Activated T-helper 1 cell treated with anti-CD3 and anti-CD28 coated beads, Interleukin-12 subunit alpha, Interleukin-12 subunit beta, Interleukin-2, Interleukin-4 antibody, amounts not matched to agents 30 ng/mL and 10 ng/mL and 1 ng/mL, durations not matched to agents 14 hours and 24 hours and 36 hours (primary cell): ENCODE results near the gene ADGB. TPM values are rescaled to one million over a fixed set of nuclear protein-coding genes. Genes with fewer than 3 reads are reported as not detected.

Experiments
- DNase-seq: peaks from one replicate; pipeline ENCODE4 v3.0.0; 2021; ENCODE audit warnings: low spot score
- H3K27ac Mint-ChIP-seq: one replicate; pipeline ENCODE4 v1.8.0; 2021; ENCODE audit warnings: mild to moderate bottlenecking, mixed read lengths
- H3K27me3 Mint-ChIP-seq: one replicate; pipeline ENCODE4 v1.8.0; 2022; ENCODE audit warnings: mild to moderate bottlenecking, moderate library complexity, mixed read lengths; ENCODE audit not compliant: insufficient read depth
- H3K36me3 Mint-ChIP-seq: one replicate; pipeline ENCODE4 v1.8.0; 2021; ENCODE audit warnings: low read depth, mixed read lengths
- H3K4me1 Mint-ChIP-seq: one replicate; pipeline ENCODE4 v1.8.0; 2021; ENCODE audit warnings: low read depth, mixed read lengths
- H3K4me3 Mint-ChIP-seq: one replicate; pipeline ENCODE4 v1.8.0; 2021; ENCODE audit warnings: mild to moderate bottlenecking, moderate library complexity, mixed read lengths
- H3K9me3 Mint-ChIP-seq: one replicate; pipeline ENCODE4 v1.8.0; 2021; ENCODE audit warnings: mixed read lengths
- intact Hi-C: fragments of 100-400 bp; cut with micrococcal nuclease; formaldehyde crosslinking; loops from one replicate; pipeline ENCODE4 v1.15.1; 2024
- total RNA-seq: library from RNA; stranded (reverse); gene quantifications from 2 replicates; pipeline ENCODE4 v1.2.3, GENCODE V29; 2022

The ADGB gene
- total RNA-seq, 1 donor from 2014 or later: not detected

- H3K36me3 Mint-ChIP-seq: no peaks in the 10 kb centered on the region
- DNase-seq: no peak
Measured at GRCh38 chr6:146650799-146651481, 52.2 kb downstream of the ADGB start.

DNA sequence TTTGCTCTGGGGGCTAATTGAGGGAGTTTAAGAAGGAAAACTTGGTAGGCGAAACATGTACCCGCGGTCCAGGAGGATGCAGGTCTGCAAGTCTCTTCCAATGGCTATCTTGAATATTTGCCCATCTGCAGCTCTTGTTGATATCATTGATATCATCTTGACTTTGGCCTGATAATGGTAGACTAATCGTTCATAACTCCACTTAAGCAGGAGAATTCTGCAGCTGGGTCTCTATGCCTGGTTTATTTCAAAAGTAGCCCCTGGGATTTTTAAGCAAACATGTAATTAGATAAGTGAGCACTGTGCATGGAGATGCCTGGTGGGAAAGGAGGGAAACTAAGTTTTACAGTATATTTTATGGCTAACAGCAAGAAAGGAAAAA is 52.7 kb downstream of the ADGB start:
- no peak for DNase-seq
- no peak overlapping the region for H3K27ac Mint-ChIP-seq
- peaks cover 2% of the 10 kb centered on the region for H3K27me3 Mint-ChIP-seq
- intact Hi-C loops: no loop called here
- no peak overlapping the region for H3K4me3 Mint-ChIP-seq
- H3K9me3 Mint-ChIP-seq: no peaks in the 10 kb centered on the region
- no peaks in the 10 kb centered on the region for H3K36me3 Mint-ChIP-seq
- H3K4me1 Mint-ChIP-seq: no peaks in the 10 kb centered on the region

More at GRCh38 chr6:146650799-146651481, 52.2 kb downstream of the ADGB start:
- intact Hi-C loops: no loop called here
- Mint-ChIP-seq H3K9me3 (no peaks in the 10 kb centered on the region), H3K4me1 (no peaks in the 10 kb centered on the region), H3K27me3 (peaks cover 2% of the 10 kb centered on the region), H3K4me3 (no peak overlapping the region), H3K27ac (no peak overlapping the region)

DNA sequence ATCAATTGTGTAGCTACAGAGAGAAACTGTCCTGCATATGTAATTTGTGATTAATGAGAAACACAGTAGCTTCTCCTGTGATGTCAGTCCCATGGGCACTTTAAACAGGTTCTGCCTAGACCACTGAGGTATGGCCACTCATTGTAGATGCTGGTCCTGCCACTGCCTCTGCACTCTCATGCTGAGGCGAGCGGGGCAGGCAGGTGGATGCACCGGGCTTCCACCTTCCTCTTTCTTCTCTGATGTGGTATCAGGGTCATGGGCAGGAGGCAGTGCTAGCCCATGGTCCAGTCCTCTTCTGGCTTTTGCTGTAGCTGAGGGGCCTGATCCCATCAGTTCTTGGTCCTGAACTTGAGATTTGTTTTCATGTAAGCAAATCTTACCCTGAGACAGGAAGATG is 58.7 kb downstream of the ADGB start:
- H3K27ac Mint-ChIP-seq: no peak overlapping the region
- peaks cover 8% of the 10 kb centered on the region for H3K27me3 Mint-ChIP-seq
- no peaks in the 10 kb centered on the region for H3K4me1 Mint-ChIP-seq
- intact Hi-C loops: no loop called here
- H3K4me3 Mint-ChIP-seq: no peak overlapping the region
- H3K36me3 Mint-ChIP-seq: no peaks in the 10 kb centered on the region
- no peak for DNase-seq
- no peaks in the 10 kb centered on the region for H3K9me3 Mint-ChIP-seq

GRCh38 chr6:146664871-146665360 is 66.1 kb downstream of the ADGB start:
- no peaks in the 10 kb centered on the region for H3K36me3 Mint-ChIP-seq
- H3K4me3 Mint-ChIP-seq: no peak overlapping the region
- no peaks in the 10 kb centered on the region for H3K4me1 Mint-ChIP-seq
- intact Hi-C loops: no loop called here
- H3K27ac Mint-ChIP-seq: no peak overlapping the region
- DNase-seq: no peak
- H3K27me3 Mint-ChIP-seq: peaks cover 5% of the 10 kb centered on the region
- no peaks in the 10 kb centered on the region for H3K9me3 Mint-ChIP-seq

GRCh38 chr6:146666909-146667308 is 68.1 kb downstream of the ADGB start:
- peaks cover 1% of the 10 kb centered on the region for H3K27me3 Mint-ChIP-seq
- DNase-seq: no peak
- no peaks in the 10 kb centered on the region for H3K9me3 Mint-ChIP-seq
- no peaks in the 10 kb centered on the region for H3K4me1 Mint-ChIP-seq
- no peak overlapping the region for H3K4me3 Mint-ChIP-seq
- intact Hi-C loops: no loop called here
- no peak overlapping the region for H3K27ac Mint-ChIP-seq
- H3K36me3 Mint-ChIP-seq: no peaks in the 10 kb centered on the region

GRCh38 chr6:146670161-146670560 is 71.4 kb downstream of the ADGB start:
- Mint-ChIP-seq H3K9me3 (no peaks in the 10 kb centered on the region), H3K4me3 (no peak overlapping the region), H3K27ac (no peak overlapping the region)

DNA sequence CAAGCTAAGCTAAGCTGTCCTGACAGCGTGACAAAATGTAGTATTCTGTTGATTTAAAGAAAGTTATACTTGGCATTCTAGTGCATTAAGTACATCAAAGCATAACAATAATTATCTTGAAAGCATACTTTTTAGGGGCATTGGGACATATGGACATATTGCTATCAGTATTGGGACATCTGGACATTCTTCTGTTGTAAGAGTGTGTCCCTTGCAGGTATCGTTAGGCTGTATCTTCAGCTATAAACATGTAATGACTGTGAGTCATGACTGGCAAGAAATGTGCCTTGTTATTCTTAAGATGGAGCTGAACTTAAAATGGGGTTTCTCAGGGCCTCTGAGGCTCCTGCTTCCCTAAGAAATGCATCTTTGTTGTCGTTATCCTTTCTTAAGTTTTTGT is 74.3 kb downstream of the ADGB start:
- Mint-ChIP-seq H3K4me1 (no peaks in the 10 kb centered on the region), H3K27ac (no peak overlapping the region), H3K27me3 (peaks cover 4% of the 10 kb centered on the region), H3K9me3 (no peaks in the 10 kb centered on the region), H3K36me3 (no peaks in the 10 kb centered on the region), H3K4me3 (no peak overlapping the region)
- no peak for DNase-seq
- intact Hi-C loops: no loop called here

More at GRCh38 chr6:146670161-146670560, 71.4 kb downstream of the ADGB start:
- no peak for DNase-seq
- H3K36me3 Mint-ChIP-seq: no peaks in the 10 kb centered on the region
- no peaks in the 10 kb centered on the region for H3K4me1 Mint-ChIP-seq
- intact Hi-C loops: no loop called here
- peaks cover 4% of the 10 kb centered on the region for H3K27me3 Mint-ChIP-seq

- H3K9me3 Mint-ChIP-seq: no peaks in the 10 kb centered on the region
- DNase-seq: no peak
- peaks cover 7% of the 10 kb centered on the region for H3K27me3 Mint-ChIP-seq
- intact Hi-C loops: no loop called here
- H3K36me3 Mint-ChIP-seq: no peaks in the 10 kb centered on the region
- no peak overlapping the region for H3K4me3 Mint-ChIP-seq
- H3K4me1 Mint-ChIP-seq: no peaks in the 10 kb centered on the region
- H3K27ac Mint-ChIP-seq: no peak overlapping the region
Measured at GRCh38 chr6:146679386-146679785, 80.6 kb downstream of the ADGB start.

- H3K4me1 Mint-ChIP-seq: no peaks in the 10 kb centered on the region
- H3K27ac Mint-ChIP-seq: no peak overlapping the region
Measured at GRCh38 chr6:146682919-146683318, 84.1 kb downstream of the ADGB start.

DNA sequence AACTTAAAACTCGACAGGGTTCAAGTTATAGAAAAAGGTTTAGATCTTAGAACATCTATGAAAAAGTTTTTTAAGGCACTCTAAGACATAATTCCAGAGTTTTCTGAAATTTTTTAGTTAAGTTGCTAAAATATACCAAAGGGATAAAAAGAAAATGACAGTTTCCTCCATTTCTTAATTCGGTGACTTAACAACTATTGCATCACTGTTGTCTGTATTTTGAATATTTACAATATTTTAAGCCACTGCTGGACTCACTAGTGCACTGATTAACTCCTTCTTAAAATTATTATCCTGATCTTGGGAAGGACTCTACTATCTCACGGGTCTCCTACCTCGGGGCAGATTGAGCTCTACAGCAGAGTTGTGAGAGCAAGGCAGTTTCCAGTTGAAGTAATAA is 91.0 kb downstream of the ADGB start:
- Mint-ChIP-seq H3K4me3 (no peak overlapping the region), H3K4me1 (no peaks in the 10 kb centered on the region), H3K27ac (no peak overlapping the region), H3K36me3 (no peaks in the 10 kb centered on the region), H3K9me3 (no peaks in the 10 kb centered on the region), H3K27me3 (peaks cover 13% of the 10 kb centered on the region)
- intact Hi-C loops: no loop called here
- DNase-seq: no peak

More at GRCh38 chr6:146682919-146683318, 84.1 kb downstream of the ADGB start:
- Mint-ChIP-seq H3K36me3 (no peaks in the 10 kb centered on the region), H3K27me3 (peaks cover 8% of the 10 kb centered on the region), H3K9me3 (no peaks in the 10 kb centered on the region), H3K4me3 (no peak overlapping the region)
- intact Hi-C loops: no loop called here
- DNase-seq: no peak

- no peak for DNase-seq
- peaks cover 6% of the 10 kb centered on the region for H3K27me3 Mint-ChIP-seq
- H3K36me3 Mint-ChIP-seq: no peaks in the 10 kb centered on the region
- no peak overlapping the region for H3K27ac Mint-ChIP-seq
- no peak overlapping the region for H3K4me3 Mint-ChIP-seq
- H3K4me1 Mint-ChIP-seq: no peaks in the 10 kb centered on the region
- intact Hi-C loops: no loop called here
- no peaks in the 10 kb centered on the region for H3K9me3 Mint-ChIP-seq
Measured at GRCh38 chr6:146693342-146693741, 94.6 kb downstream of the ADGB start.

DNA sequence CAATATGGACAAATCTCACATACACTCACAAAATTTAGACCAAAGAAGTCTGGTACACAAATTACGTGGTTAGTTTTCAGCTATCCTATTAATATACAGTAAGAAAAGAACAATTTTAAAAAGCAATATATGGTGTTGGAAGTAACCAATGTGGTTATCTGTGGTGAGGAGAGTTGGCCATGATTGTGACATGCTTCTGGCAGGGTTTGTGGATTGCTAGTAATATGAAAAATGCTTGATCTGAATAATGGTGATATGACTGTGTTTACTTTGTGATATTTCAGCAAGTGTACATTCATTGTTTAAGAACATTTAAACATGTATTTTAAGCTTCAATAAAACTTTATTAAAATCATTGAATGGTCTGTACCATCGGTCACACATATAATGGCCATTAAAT is 99.1 kb downstream of the ADGB start:
- H3K27ac Mint-ChIP-seq: no peak overlapping the region
- no peaks in the 10 kb centered on the region for H3K36me3 Mint-ChIP-seq
- intact Hi-C loops: no loop called here
- no peaks in the 10 kb centered on the region for H3K9me3 Mint-ChIP-seq
- H3K4me3 Mint-ChIP-seq: no peak overlapping the region
- H3K27me3 Mint-ChIP-seq: peaks cover 8% of the 10 kb centered on the region
- H3K4me1 Mint-ChIP-seq: no peaks in the 10 kb centered on the region
- DNase-seq: no peak

DNA sequence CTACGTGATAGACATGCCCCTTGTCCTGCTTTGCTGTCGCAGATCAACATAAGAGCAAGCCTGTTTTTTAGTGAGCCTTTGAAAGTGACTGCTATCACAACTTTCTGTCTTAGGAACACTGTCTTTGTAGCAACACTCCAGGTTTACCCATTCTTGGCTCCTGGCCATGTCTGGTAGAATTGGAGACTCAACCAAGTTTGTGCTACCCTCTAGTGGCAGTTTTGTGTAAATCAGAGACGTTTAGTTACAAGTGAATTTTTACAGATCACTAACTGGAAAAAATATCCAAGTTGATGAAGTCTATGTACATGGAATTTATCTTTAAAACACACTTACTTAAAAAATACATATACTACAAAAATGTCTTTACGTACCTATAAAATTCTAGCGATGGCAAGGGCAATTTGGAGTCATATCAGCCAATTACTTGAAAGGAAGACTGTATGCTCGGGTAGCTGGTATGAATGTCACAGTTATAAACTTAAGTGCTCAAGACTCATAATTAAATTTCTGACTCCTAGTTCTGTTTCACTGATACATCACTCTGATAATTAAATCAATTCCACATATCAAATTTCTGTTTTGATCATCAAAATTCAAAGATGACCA is 101.4 kb downstream of the ADGB start:
- Mint-ChIP-seq H3K4me1 (no peaks in the 10 kb centered on the region), H3K9me3 (no peaks in the 10 kb centered on the region), H3K4me3 (no peak overlapping the region), H3K27me3 (peaks cover 9% of the 10 kb centered on the region), H3K36me3 (no peaks in the 10 kb centered on the region), H3K27ac (no peak overlapping the region)
- intact Hi-C loops: loop anchor here (1.0 kb wide), 1 partner anchor 771 kb away; no protein-coding TSS in a partner anchor
- DNase-seq: no peak
